Tibial nerve (tissue), 4 donors: ENCODE results near the gene APLP2. TPM values are rescaled to one million over a fixed set of nuclear protein-coding genes. Genes with fewer than 3 reads are reported as not detected.

ENCODE experiments used
- DNase-seq, 2 donors: peaks; one replicate each; pipeline ENCODE4 v3.0.0-alpha.2; 2019; ENCODE audit warnings: low spot score in 2 of 2
- H3K27ac ChIP-seq, 4 donors: fragments of 200-600 bp; sonication (generic) in 3 of 4; one replicate each; pipeline ENCODE4 v1.5.1; 2017 to 2019; ENCODE audit warnings: mild to moderate bottlenecking in 1 of 4
- H3K27me3 ChIP-seq, 2 donors: fragments of 200-600 bp; sonication (generic) in 1 of 2; one replicate each; pipeline versions ENCODE4 v1.5.1 to v1.6.0; 2017 to 2019
- H3K36me3 ChIP-seq, 3 donors: fragments of 200-600 bp; sonication (generic); one replicate each; pipeline ENCODE4 v1.5.1; 2018 to 2019
- H3K4me1 ChIP-seq, 4 donors: fragments of 200-600 bp; sonication (generic) in 3 of 4; one replicate each; pipeline ENCODE4 v1.5.1; 2017 to 2019
- H3K4me3 ChIP-seq, 4 donors: fragments of 200-600 bp; sonication (generic) in 3 of 4; one replicate each; pipeline ENCODE4 v1.5.1; 2017 to 2019; ENCODE audit warnings: mild to moderate bottlenecking in 1 of 4, moderate library complexity in 1 of 4
- H3K9me3 ChIP-seq, 4 donors: fragments of 200-600 bp; sonication (generic) in 3 of 4; one replicate each; pipeline ENCODE4 v1.5.1; 2017 to 2019
- EP300 ChIP-seq, 2 donors: sonication (generic); formaldehyde crosslinking; IDR thresholded peaks; one replicate each; pipeline ENCODE4 v1.6.1; 2017; ENCODE audit warnings: antibody characterized with exemption in 2 of 2, mild to moderate bottlenecking in 1 of 2
- POLR2A ChIP-seq, 2 donors: fragments of 450-650 bp; IDR thresholded peaks; one replicate each; pipeline ENCODE4 v1.6.1; 2017; ENCODE audit warnings: antibody characterized with exemption in 2 of 2, mild to moderate bottlenecking in 2 of 2, moderate library complexity in 2 of 2
- WGBS, 2 donors: methylation state at CpG; one replicate each; pipeline ENCODE4 v1.1.5; 2018; 5-methylcytosine and 5-hydroxymethylcytosine counted together
- total RNA-seq, 4 donors: library from RNA; depleted of rRNA; stranded (reverse); fragments of >200 nt; gene quantifications; one replicate each; pipeline ENCODE4 v1.1.0, GENCODE V29; 2016
- TF ChIP-seq, protein P1 (sequence below), 5 experiments: fragments of 200-600 bp in 3 of 5; fragments of 450-650 bp in 2 of 5; sonication (generic) in 3 of 5; IDR thresholded peaks; one replicate each; pipeline ENCODE4 v1.5.1; 2016 to 2019; ENCODE audit warnings: antibody characterized with exemption in 5 of 5, mild to moderate bottlenecking in 3 of 5, moderate library complexity in 2 of 5

The APLP2 gene
- total RNA-seq, 4 donors from 2014 or later = 200 to 229 (median 212) TPM

DNA sequence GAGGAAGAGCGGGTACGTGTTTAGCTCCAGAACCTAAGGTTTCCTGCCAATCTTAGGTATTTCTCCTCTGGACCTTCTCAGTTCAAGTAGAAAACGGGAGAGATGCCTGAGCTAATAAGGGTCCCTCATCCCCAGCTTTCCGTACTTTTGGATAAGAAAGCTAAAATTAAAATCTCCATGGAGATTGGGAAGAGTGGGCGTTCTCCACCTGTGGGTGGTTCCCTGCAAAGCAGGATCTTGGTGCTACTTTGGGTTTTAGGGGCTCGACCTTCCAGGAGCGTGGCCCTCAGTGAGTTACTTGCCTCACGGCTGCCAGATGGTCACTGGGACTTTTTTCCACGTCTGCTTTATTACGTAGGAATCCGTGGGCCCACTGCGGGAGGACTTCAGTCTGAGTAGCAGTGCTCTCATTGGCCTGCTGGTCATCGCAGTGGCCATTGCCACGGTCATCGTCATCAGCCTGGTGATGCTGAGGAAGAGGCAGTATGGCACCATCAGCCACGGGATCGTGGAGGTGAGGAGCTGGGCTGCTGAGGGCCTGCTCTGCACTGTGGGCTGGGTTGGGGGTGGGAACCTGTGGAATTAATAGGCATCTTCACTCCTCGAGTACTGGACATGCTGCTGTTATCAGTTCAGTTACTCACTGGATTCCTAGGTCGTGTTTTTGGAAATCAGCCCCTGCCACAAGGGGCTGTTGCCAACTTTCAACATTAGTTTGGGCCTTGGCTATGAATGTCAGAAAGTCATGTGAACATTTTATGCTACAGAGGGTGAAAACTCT, 72.1 kb downstream of the APLP2 start:
- Histone ChIP-seq H3K4me3 (no peak overlapping the region), H3K27me3 (no peaks in the 10 kb centered on the region), H3K4me1 (peaks cover 0 to 14% (median 10%) of the 10 kb centered on the region in 4 donors), H3K36me3 (peaks cover 0 to 85% (median 3%) of the 10 kb centered on the region in 3 donors), H3K9me3 (no peaks in the 10 kb centered on the region), H3K27ac (no peak overlapping the region)
- no peak for TF ChIP-seq EP300 (IDR thresholded peaks at IDR 0.05)
- no peak for TF ChIP-seq POLR2A (IDR thresholded peaks at IDR 0.05)
- TF ChIP-seq, protein P1, sequence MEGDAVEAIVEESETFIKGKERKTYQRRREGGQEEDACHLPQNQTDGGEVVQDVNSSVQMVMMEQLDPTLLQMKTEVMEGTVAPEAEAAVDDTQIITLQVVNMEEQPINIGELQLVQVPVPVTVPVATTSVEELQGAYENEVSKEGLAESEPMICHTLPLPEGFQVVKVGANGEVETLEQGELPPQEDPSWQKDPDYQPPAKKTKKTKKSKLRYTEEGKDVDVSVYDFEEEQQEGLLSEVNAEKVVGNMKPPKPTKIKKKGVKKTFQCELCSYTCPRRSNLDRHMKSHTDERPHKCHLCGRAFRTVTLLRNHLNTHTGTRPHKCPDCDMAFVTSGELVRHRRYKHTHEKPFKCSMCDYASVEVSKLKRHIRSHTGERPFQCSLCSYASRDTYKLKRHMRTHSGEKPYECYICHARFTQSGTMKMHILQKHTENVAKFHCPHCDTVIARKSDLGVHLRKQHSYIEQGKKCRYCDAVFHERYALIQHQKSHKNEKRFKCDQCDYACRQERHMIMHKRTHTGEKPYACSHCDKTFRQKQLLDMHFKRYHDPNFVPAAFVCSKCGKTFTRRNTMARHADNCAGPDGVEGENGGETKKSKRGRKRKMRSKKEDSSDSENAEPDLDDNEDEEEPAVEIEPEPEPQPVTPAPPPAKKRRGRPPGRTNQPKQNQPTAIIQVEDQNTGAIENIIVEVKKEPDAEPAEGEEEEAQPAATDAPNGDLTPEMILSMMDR (IDR thresholded peaks at IDR 0.05) = no peak
- DNase-seq = no peak
- WGBS, 2 donors = 86 to 87% methylated on average over 19 of the region's 19 CpGs

GRCh38 chr11:130144141-130144540, 74.4 kb downstream of the APLP2 start:
- 53 to 63% methylated on average over 10 of the region's 10 CpGs for WGBS, 2 donors

DNA sequence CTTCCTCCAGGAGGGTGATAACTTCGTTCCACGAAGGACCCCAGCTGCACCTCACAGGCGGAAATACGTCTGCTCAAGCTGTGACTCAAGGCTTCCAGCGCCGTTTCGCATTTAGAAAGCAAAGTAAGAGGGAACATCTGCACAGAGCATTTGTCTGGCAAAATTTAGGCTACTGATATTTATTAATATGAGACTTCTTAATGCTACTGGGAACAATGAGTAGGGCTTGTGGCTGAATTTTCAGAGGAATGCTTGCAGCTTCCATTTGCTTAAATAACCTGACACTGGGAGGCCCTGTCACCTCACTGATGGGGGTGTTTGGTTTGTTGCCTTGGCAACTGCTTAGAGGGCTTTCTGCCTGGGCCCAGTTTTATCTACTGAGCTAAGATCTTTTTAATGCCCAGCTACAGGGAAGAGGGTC, 75.2 kb downstream of the APLP2 start:
- 68 to 81% methylated on average over 7 of the region's 7 CpGs for WGBS, 2 donors
- TF ChIP-seq POLR2A (IDR thresholded peaks at IDR 0.05) = no peak
- TF ChIP-seq EP300 (IDR thresholded peaks at IDR 0.05) = no peak
- TF ChIP-seq, protein P1 (IDR thresholded peaks at IDR 0.05) = no peak
- Histone ChIP-seq H3K36me3 (peaks cover 0 to 61% (median 3%) of the 10 kb centered on the region in 3 donors), H3K4me3 (no peak overlapping the region), H3K27ac (peak overlapping the region in 3 of 4 donors; percentile 9 to 82 (median 72)), H3K9me3 (no peaks in the 10 kb centered on the region), H3K27me3 (no peaks in the 10 kb centered on the region), H3K4me1 (peaks cover 0 to 17% (median 12%) of the 10 kb centered on the region in 4 donors)
- no peak for DNase-seq

More at GRCh38 chr11:130144141-130144540, 74.4 kb downstream of the APLP2 start:
- Histone ChIP-seq H3K4me3 (no peak overlapping the region), H3K4me1 (peaks cover 0 to 17% (median 12%) of the 10 kb centered on the region in 4 donors), H3K27me3 (no peaks in the 10 kb centered on the region), H3K9me3 (no peaks in the 10 kb centered on the region), H3K27ac (peak overlapping the region in 2 of 4 donors; percentile 24 to 29), H3K36me3 (peaks cover 0 to 69% (median 3%) of the 10 kb centered on the region in 3 donors)
- TF ChIP-seq, protein P1 (IDR thresholded peaks at IDR 0.05) = no peak
- no peak for TF ChIP-seq POLR2A (IDR thresholded peaks at IDR 0.05)
- no peak for TF ChIP-seq EP300 (IDR thresholded peaks at IDR 0.05)
- DNase-seq = no peak

DNA sequence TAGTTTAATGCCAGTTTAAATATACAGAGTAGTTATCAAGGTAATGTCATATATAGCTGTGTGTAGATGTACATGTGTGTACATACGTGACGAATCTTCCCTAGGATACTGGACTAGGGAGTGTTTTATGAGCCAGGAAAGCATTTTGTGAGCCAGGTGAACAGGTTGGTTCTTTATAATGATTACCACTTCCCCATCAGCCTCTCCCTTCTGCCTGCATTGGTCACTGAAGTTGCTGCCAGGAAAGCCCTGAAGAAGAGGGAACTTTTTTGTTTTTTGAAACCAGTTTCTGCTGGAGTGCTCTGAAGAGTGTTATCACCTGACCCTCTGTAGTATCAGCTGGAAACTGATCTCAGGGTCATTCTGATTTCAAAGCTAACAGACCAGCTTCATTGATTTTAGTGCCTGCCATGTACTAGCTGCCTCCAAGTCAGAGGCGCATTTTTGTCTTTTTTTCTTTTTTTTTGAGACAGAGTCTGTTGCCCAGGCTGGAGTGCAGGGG, 75.7 kb downstream of the APLP2 start:
- Histone ChIP-seq H3K4me1 (peaks cover 0 to 17% (median 12%) of the 10 kb centered on the region in 4 donors), H3K27ac (peak overlapping the region in 3 of 4 donors; percentile 9 to 82 (median 72)), H3K4me3 (no peak overlapping the region), H3K36me3 (peaks cover 0 to 56% (median 3%) of the 10 kb centered on the region in 3 donors), H3K27me3 (no peaks in the 10 kb centered on the region), H3K9me3 (no peaks in the 10 kb centered on the region)
- DNase-seq = no peak
- TF ChIP-seq EP300 (IDR thresholded peaks at IDR 0.05) (no peak), POLR2A (IDR thresholded peaks at IDR 0.05) (no peak)
- TF ChIP-seq, protein P1 (IDR thresholded peaks at IDR 0.05) = no peak
- WGBS, 2 donors = 71 to 94% methylated on average over 3 of the region's 3 CpGs
